Smooth muscle cell (in vitro differentiated cells): ENCODE results near the gene CD36. TPM values are rescaled to one million over a fixed set of nuclear protein-coding genes. Genes with fewer than 3 reads are reported as not detected.
A peak's percentile ranks its signal among the peaks of the same experiment; 100 is the strongest.

ENCODE experiments used
- DNase-seq: peaks from one replicate; lab custom pipeline; 2025; ENCODE audit not compliant: unreplicated experiment; lab: John Stamatoyannopoulos, UW
- H2AFZ ChIP-seq: fragments of 200-600 bp; sonication (generic); 2 replicates; pipeline ENCODE4 v1.6.0; 2016; ENCODE audit warnings: antibody characterized with exemption, low read depth, mild to moderate bottlenecking
- H3F3A ChIP-seq: fragments of 200-600 bp; sonication (generic); 2 replicates; pipeline ENCODE4 v1.6.0; 2017; ENCODE audit warnings: antibody characterized with exemption, low read depth
- H3K27ac ChIP-seq: fragments of 200-600 bp; sonication (generic); 2 replicates; pipeline ENCODE4 v1.5.1; 2016; ENCODE audit warnings: low read depth, mild to moderate bottlenecking
- H3K27me3 ChIP-seq: fragments of 200-600 bp; sonication (generic); 2 replicates; pipeline ENCODE4 v1.6.1; 2016; ENCODE audit warnings: low read depth, mild to moderate bottlenecking
- H3K36me3 ChIP-seq: fragments of 200-600 bp; sonication (generic); 2 replicates; pipeline ENCODE4 v1.5.1; 2016; ENCODE audit warnings: low read depth
- H3K4me1 ChIP-seq: fragments of 200-600 bp; sonication (generic); 2 replicates; pipeline ENCODE4 v1.5.1; 2016; ENCODE audit warnings: low read depth
- H3K4me2 ChIP-seq: fragments of 200-600 bp; sonication (generic); 2 replicates; pipeline ENCODE4 v1.6.0; 2016; ENCODE audit warnings: mild to moderate bottlenecking
- H3K4me3 ChIP-seq: fragments of 200-600 bp; sonication (generic); 2 replicates; pipeline ENCODE4 v1.5.1; 2016; ENCODE audit warnings: mild to moderate bottlenecking
- H3K79me2 ChIP-seq: fragments of 200-600 bp; sonication (generic); 2 replicates; pipeline ENCODE4 v1.6.0; 2016; ENCODE audit warnings: low read depth, mild to moderate bottlenecking
- H3K9ac ChIP-seq: fragments of 200-600 bp; sonication (generic); 2 replicates; pipeline ENCODE4 v1.6.0; 2016; ENCODE audit warnings: low read depth
- H3K9me3 ChIP-seq: fragments of 200-600 bp; sonication (generic); replicated peaks from 2 replicates; pipeline ENCODE4 v1.5.1; 2016; ENCODE audit warnings: low read depth
- H4K20me1 ChIP-seq: fragments of 200-600 bp; sonication (generic); 2 replicates; pipeline ENCODE4 v1.6.0; 2016; ENCODE audit warnings: low read depth
- WGBS: methylation state at CpG from one replicate; pipeline ENCODE4 v1.1.7; 2016; ENCODE audit warnings: low lambda C conversion rate; 5-methylcytosine and 5-hydroxymethylcytosine counted together
- polyA plus RNA-seq: library from polyadenylated mRNA; unstranded; fragments of >200 nt; fragmentation: Nextera tagmentation; extraction: Ambion mirVana; gene quantifications from 2 replicates; pipeline ENCODE4 v1.2.1, GENCODE V29; 2016
- total RNA-seq: library from RNA; depleted of rRNA; stranded (reverse); fragments of >200 nt; gene quantifications from 2 replicates; pipeline ENCODE4 v1.2.3, GENCODE V29; 2014
- TF ChIP-seq, protein P1 (sequence below): fragments of 200-600 bp; sonication (generic); IDR thresholded peaks from 2 replicates; pipeline ENCODE4 v1.5.1; 2017; ENCODE audit warnings: borderline replicate concordance, mild to moderate bottlenecking, antibody characterized with exemption; ENCODE audit not compliant: insufficient read depth, poor library complexity, severe bottlenecking

CD36 gene
- total RNA-seq = 1.7 and 2.8 TPM in 2 replicates
- 0.44 and 0.64 TPM in 2 replicates for polyA plus RNA-seq

DNA sequence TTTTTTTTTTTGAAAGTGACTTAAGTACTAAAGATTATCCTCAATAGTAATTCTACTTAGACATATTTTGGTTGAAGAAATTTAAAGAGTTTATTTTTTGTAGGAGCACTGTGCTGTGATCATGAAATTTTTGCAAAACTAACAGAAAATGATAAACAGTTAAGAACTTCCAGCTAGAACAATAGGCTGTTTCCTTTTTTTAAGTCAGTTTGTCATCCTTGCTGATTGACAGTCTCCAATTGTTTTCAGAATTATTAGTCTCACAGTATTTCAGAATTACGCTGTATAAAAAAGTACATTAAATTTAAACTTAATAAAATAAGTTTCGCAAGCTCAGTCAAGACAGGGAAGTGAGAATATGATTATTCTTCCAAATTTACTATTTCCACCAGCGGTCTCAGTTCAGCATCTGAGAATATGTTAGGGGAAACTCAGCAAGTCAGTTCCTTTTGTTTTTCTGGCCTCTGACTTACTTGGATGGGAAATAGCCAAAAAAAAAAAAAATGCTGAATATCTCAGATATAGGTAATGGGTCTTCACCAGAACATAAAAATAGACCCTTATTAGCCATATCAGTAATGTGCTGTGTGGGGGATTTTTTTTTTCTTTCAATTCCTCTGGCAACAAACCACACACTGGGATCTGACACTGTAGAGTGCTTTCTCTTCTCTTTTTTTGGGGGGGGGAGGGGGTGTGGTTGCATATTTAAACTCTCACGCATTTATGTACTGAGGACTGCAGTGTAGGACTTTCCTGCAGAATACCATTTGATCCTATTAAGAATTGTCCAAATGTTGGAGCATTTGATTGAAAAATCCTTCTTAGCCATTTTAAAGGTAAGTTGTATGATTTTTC is at the start of gene CD36:
CD36 (plus strand) TSS at position 732 of the 855 bp plus-strand sequence. CDS start 8,099 bp downstream, outside the sequence.
- no peaks in the 10 kb centered on the region for H3K36me3 ChIP-seq
- no peak within 1 kb of the TSS for H3K27ac ChIP-seq
- peaks cover 4% of the 10 kb centered on the region for H3K4me1 ChIP-seq
- WGBS = 93% methylated on average over 4 of the region's 4 CpGs
- H2AFZ ChIP-seq = no peak within 1 kb of the TSS
- H3F3A ChIP-seq = peaks cover 4% of the 10 kb centered on the region
- TF ChIP-seq, protein P1, sequence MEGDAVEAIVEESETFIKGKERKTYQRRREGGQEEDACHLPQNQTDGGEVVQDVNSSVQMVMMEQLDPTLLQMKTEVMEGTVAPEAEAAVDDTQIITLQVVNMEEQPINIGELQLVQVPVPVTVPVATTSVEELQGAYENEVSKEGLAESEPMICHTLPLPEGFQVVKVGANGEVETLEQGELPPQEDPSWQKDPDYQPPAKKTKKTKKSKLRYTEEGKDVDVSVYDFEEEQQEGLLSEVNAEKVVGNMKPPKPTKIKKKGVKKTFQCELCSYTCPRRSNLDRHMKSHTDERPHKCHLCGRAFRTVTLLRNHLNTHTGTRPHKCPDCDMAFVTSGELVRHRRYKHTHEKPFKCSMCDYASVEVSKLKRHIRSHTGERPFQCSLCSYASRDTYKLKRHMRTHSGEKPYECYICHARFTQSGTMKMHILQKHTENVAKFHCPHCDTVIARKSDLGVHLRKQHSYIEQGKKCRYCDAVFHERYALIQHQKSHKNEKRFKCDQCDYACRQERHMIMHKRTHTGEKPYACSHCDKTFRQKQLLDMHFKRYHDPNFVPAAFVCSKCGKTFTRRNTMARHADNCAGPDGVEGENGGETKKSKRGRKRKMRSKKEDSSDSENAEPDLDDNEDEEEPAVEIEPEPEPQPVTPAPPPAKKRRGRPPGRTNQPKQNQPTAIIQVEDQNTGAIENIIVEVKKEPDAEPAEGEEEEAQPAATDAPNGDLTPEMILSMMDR = no peak
- no peaks in the 10 kb centered on the region for H4K20me1 ChIP-seq
- no peak within 1 kb of the TSS for H3K9ac ChIP-seq
- no peak within 1 kb of the TSS for H3K4me3 ChIP-seq
- no peaks in the 10 kb centered on the region for H3K79me2 ChIP-seq
- DNase-seq = no peak
- peaks cover 4% of the 10 kb centered on the region for H3K9me3 ChIP-seq
- no peaks in the 10 kb centered on the region for H3K27me3 ChIP-seq
- no peak within 1 kb of the TSS for H3K4me2 ChIP-seq

DNA sequence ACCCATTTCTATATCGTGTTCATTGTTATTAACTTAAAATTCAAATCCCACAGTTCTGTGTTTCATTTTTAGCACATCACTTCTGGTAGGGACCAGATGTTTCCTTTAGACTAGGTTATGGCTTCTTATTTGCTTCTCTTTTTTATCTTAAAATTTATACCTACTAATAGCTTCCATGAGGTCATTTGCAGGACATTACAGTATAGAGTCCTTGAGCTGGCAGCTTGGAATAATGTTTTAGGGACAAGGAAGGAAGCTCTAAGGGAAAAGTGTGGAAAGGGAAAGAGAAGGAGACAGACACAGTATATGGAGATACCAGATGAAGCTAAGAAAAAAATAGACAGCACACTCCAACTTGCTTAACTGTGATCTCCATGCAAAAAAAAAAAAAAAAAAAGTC is 48.8 kb upstream of the CD36 start:
- H2AFZ ChIP-seq = peak overlapping the region; percentile 69
- 36% methylated on average over 1 of the region's 1 CpG for WGBS
- TF ChIP-seq, protein P1 = no peak

DNA sequence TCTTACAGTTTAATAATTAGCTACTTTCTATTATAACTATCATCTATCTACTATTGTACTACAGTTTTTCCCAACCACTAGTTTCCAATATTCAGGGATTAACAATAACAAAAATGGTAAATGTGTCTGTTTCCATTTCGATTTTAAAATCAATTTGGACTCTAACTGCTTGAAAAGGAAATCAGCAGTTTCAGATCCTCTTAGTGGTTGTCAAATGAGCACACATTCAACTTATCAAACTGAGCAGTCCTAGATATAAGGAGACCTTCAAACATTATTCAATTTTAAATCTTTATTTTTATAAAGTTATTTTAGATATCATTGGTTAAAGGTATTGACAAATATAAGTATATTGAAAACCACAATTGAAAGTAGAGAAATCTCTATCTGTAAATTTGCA is 46.8 kb upstream of the CD36 start:
- no peak for DNase-seq
- Histone ChIP-seq H3F3A (no peaks in the 10 kb centered on the region), H3K4me1 (no peaks in the 10 kb centered on the region), H3K27ac (no peak overlapping the region), H2AFZ (no peak overlapping the region), H4K20me1 (no peaks in the 10 kb centered on the region), H3K79me2 (no peaks in the 10 kb centered on the region), H3K9me3 (no peaks in the 10 kb centered on the region), H3K4me3 (no peak overlapping the region), H3K4me2 (no peak overlapping the region), H3K27me3 (no peaks in the 10 kb centered on the region), H3K36me3 (no peaks in the 10 kb centered on the region), H3K9ac (no peak overlapping the region)
- TF ChIP-seq, protein P1 = no peak
- WGBS = 50% methylated on average over 1 of the region's 1 CpG

More for the DNA sequence above, 48.8 kb upstream of the CD36 start:
- Histone ChIP-seq H4K20me1 (no peaks in the 10 kb centered on the region), H3K9ac (no peak overlapping the region), H3F3A (no peaks in the 10 kb centered on the region), H3K36me3 (no peaks in the 10 kb centered on the region), H3K4me2 (no peak overlapping the region), H3K4me1 (no peaks in the 10 kb centered on the region), H3K4me3 (no peak overlapping the region), H3K9me3 (no peaks in the 10 kb centered on the region), H3K79me2 (no peaks in the 10 kb centered on the region), H3K27me3 (no peaks in the 10 kb centered on the region), H3K27ac (no peak overlapping the region)
- DNase-seq = no peak
